DOHH2 (cell line): Measurements from ENCODE around the gene ATE1.

Source experiments
- H3F3A ChIP-seq: fragments of 200-600 bp; sonication (generic), shearing (Covaris generic); 2 replicates; pipeline ENCODE4 v1.6.0; 2016; ENCODE audit warnings: antibody characterized with exemption, mild to moderate bottlenecking; ENCODE audit not compliant: control insufficient read depth, insufficient read depth
- H3K27ac ChIP-seq: fragments of 200-600 bp; sonication (generic); 2 replicates; pipeline ENCODE4 v1.5.1; 2014; ENCODE audit warnings: low read depth, mild to moderate bottlenecking, low read length, moderate library complexity
- H3K27me3 ChIP-seq: fragments of 200-600 bp; sonication (generic); 2 replicates; pipeline ENCODE4 v1.6.1; 2014; ENCODE audit warnings: mild to moderate bottlenecking, low read length, mixed read lengths; ENCODE audit not compliant: control insufficient read depth
- H3K36me3 ChIP-seq: fragments of 200-600 bp; sonication (generic); 2 replicates; pipeline ENCODE4 v1.6.1; 2014; ENCODE audit warnings: mild to moderate bottlenecking, low read length, moderate library complexity, mixed read lengths; ENCODE audit not compliant: control insufficient read depth
- H3K4me1 ChIP-seq: fragments of 200-600 bp; sonication (generic); 2 replicates; pipeline ENCODE4 v1.6.1; 2014; ENCODE audit warnings: mild to moderate bottlenecking, low read length, mixed read lengths; ENCODE audit not compliant: control insufficient read depth
- H3K4me2 ChIP-seq: fragments of 200-600 bp; sonication (generic); 2 replicates; pipeline ENCODE4 v1.6.0; 2014; ENCODE audit warnings: mild to moderate bottlenecking, low read length, moderate library complexity
- H3K4me3 ChIP-seq: fragments of 200-600 bp; sonication (generic); 2 replicates; pipeline ENCODE4 v1.5.1; 2014; ENCODE audit warnings: mild to moderate bottlenecking, low read length, mixed read lengths
- H3K79me2 ChIP-seq: fragments of 200-600 bp; sonication (generic); 2 replicates; pipeline ENCODE4 v1.6.1; 2014; ENCODE audit warnings: mild to moderate bottlenecking, low read length, mixed read lengths; ENCODE audit not compliant: control insufficient read depth
- H3K9me2 ChIP-seq: fragments of 200-600 bp; sonication (generic); replicated peaks from 2 replicates; pipeline ENCODE4 v1.6.1; 2014; ENCODE audit warnings: mild to moderate bottlenecking, low read length, mixed read lengths; ENCODE audit not compliant: control insufficient read depth
- H3K9me3 ChIP-seq: fragments of 200-600 bp; sonication (generic); 2 replicates; pipeline ENCODE4 v1.6.1; 2014; ENCODE audit warnings: antibody characterized with exemption, low read length, mixed read lengths; ENCODE audit not compliant: control insufficient read depth, insufficient read depth
- H4K20me1 ChIP-seq: fragments of 200-600 bp; sonication (generic); 2 replicates; pipeline ENCODE4 v1.6.0; 2014; ENCODE audit warnings: low read depth, mild to moderate bottlenecking, antibody characterized with exemption, low read length, moderate library complexity; ENCODE audit not compliant: control insufficient read depth, insufficient read depth
- EZH2phosphoT487 ChIP-seq: fragments of 200-600 bp; sonication (generic); IDR thresholded peaks from 2 replicates; pipeline ENCODE4 v1.6.1; 2017; ENCODE audit warnings: borderline replicate concordance, mild to moderate bottlenecking, antibody characterized with exemption, low read length, moderate library complexity, mixed read lengths
- TF ChIP-seq, protein P1 (sequence below): fragments of 200-600 bp; sonication (generic); IDR thresholded peaks from one replicate; pipeline ENCODE4 v1.5.1; 2014; ENCODE audit warnings: antibody characterized with exemption, mild to moderate bottlenecking, low read depth, low read length; ENCODE audit not compliant: poor library complexity, severe bottlenecking

Gene ATE1

DNA sequence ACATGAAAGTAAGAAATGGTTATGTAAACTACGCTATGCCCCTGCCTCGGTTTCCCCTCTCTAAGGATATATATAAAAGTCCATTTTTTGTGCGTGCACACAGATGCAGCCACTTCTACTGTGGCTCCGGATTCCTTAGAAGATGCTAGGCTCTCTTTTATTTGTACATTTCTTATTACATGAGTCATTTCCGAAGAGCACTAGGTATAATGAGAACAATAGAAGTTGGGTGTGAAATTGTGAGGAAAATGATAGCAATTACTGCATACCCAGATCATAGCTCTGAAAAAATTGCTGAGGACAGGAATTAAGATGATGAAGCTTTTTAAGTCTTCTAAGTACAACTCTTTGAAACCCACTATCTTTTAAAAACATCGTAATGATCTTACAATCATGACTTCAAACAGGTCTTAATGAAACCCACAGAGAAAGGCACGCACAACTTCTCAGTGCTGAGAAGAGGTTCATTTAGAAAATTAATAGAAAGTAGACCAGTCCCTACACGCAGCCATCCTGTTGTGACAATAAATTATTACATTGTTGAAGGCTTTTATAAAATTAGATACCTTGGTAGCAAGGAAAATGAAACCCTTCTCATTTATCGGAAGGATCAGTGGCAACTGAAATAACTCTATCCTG lies 233.4 kb downstream of the ATE1 start:
- H3K79me2 ChIP-seq, result no peaks in the 10 kb centered on the region
- no peaks in the 10 kb centered on the region for H4K20me1 ChIP-seq
- H3K4me2 ChIP-seq, result no peak overlapping the region
- no peak for TF ChIP-seq EZH2phosphoT487
- H3K9me3 ChIP-seq, result no peaks in the 10 kb centered on the region
- no peaks in the 10 kb centered on the region for H3K9me2 ChIP-seq
- peaks cover 7% of the 10 kb centered on the region; the same call in 1 of the 2 replicates for H3K27me3 ChIP-seq
- no peaks in the 10 kb centered on the region for H3F3A ChIP-seq
- H3K4me1 ChIP-seq, result no peaks in the 10 kb centered on the region
- no peak overlapping the region for H3K4me3 ChIP-seq
- no peak overlapping the region for H3K27ac ChIP-seq
- no peaks in the 10 kb centered on the region for H3K36me3 ChIP-seq

DNA sequence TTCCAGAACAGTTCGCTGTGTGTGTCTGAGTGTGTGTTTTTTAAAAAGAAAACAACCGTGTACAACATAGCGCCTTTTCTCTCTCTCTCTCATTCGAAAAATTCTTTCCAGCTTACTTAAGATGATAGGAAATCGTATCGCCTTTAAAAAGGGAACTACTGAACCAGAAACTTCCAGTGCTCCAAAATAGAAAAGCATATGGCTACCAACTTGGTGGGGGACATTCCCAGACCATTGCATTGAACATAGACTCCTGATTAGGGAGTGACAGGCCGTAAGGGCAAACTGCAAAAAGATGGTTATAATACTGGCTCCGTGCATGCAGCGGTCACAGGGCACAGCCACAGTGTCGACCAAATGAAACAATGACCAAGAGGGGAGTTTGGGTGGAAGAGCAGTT lies 235.2 kb downstream of the ATE1 start:
- no peaks in the 10 kb centered on the region for H3F3A ChIP-seq
- no peak overlapping the region for H3K4me3 ChIP-seq
- no peaks in the 10 kb centered on the region for H3K36me3 ChIP-seq
- TF ChIP-seq EZH2phosphoT487, result no peak
- TF ChIP-seq, protein P1, sequence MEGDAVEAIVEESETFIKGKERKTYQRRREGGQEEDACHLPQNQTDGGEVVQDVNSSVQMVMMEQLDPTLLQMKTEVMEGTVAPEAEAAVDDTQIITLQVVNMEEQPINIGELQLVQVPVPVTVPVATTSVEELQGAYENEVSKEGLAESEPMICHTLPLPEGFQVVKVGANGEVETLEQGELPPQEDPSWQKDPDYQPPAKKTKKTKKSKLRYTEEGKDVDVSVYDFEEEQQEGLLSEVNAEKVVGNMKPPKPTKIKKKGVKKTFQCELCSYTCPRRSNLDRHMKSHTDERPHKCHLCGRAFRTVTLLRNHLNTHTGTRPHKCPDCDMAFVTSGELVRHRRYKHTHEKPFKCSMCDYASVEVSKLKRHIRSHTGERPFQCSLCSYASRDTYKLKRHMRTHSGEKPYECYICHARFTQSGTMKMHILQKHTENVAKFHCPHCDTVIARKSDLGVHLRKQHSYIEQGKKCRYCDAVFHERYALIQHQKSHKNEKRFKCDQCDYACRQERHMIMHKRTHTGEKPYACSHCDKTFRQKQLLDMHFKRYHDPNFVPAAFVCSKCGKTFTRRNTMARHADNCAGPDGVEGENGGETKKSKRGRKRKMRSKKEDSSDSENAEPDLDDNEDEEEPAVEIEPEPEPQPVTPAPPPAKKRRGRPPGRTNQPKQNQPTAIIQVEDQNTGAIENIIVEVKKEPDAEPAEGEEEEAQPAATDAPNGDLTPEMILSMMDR, result no peak
- H3K79me2 ChIP-seq, result no peaks in the 10 kb centered on the region
- H3K9me3 ChIP-seq, result no peaks in the 10 kb centered on the region
- H3K4me1 ChIP-seq, result no peaks in the 10 kb centered on the region
- no peaks in the 10 kb centered on the region for H3K9me2 ChIP-seq
- peaks cover 7% of the 10 kb centered on the region; the same call in 1 of the 2 replicates for H3K27me3 ChIP-seq
- H3K27ac ChIP-seq, result no peak overlapping the region
- H4K20me1 ChIP-seq, result no peaks in the 10 kb centered on the region
- no peak overlapping the region for H3K4me2 ChIP-seq

DNA sequence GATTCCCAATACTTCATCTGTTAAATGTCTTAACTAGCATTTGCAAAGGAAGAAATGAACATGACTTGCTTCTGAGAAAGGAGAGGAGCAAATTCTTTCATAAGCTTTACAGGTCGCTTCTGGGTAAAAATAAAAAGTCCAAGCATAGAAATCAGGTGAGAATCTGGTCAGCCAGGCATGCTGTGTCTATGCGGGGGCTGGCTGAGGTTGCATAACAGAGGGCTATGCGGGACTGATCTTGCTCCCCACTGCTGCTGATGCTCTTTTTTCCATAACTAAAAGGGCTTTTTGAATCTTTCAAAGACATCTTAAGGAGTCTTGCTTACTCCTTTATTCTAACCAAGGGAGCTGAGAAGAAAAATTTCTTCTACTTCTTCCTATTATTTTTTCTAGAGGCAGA lies 236.9 kb downstream of the ATE1 start:
- no peak for TF ChIP-seq EZH2phosphoT487
- TF ChIP-seq, protein P1, result no peak
- Histone ChIP-seq H4K20me1 (no peaks in the 10 kb centered on the region), H3K79me2 (no peaks in the 10 kb centered on the region), H3K27me3 (peaks cover 7% of the 10 kb centered on the region; the same call in 1 of the 2 replicates), H3K9me3 (no peaks in the 10 kb centered on the region), H3K4me3 (no peak overlapping the region), H3F3A (no peaks in the 10 kb centered on the region), H3K4me2 (no peak overlapping the region), H3K4me1 (no peaks in the 10 kb centered on the region), H3K27ac (no peak overlapping the region), H3K36me3 (no peaks in the 10 kb centered on the region), H3K9me2 (no peaks in the 10 kb centered on the region)
